Measurements from ENCODE around the gene RNF40. TPM values are rescaled to one million over a fixed set of nuclear protein-coding genes. Genes with fewer than 3 reads are reported as not detected.

RNF40 gene
- total RNA-seq, 4 donors from 2014 or later = 20.5 to 130 (median 86.0) TPM

GRCh38 chr16:30778549-30779244 is 16.6 kb downstream of the RNF40 start:
- H3K27ac ChIP-seq = no peak overlapping the region
- H3K4me1 ChIP-seq = peaks cover 0 to 6% of the 10 kb centered on the region in 2 donors
- intact Hi-C loops (cut with DNase I; ENCODE audit: low total_unique reads) = no loop called here

GRCh38 chr16:30779596-30779995 is 17.5 kb downstream of the RNF40 start:
- no peak for TF ChIP-seq POLR2A (IDR thresholded peaks at IDR 0.05)
- no peak for TF ChIP-seq CTCF (IDR thresholded peaks at IDR 0.05)
- Histone ChIP-seq H3K4me3 (no peak overlapping the region), H3K27me3 (no peaks in the 10 kb centered on the region), H3K27ac (no peak overlapping the region), H3K36me3 (no peaks in the 10 kb centered on the region), H3K4me1 (peaks cover 0 to 6% of the 10 kb centered on the region in 2 donors), H3K9me3 (no peaks in the 10 kb centered on the region)
- intact Hi-C loops (cut with DNase I; ENCODE audit: low total_unique reads) = no loop called here
- DNase-seq = no peak

More at GRCh38 chr16:30778549-30779244, 16.6 kb downstream of the RNF40 start:
- no peaks in the 10 kb centered on the region for H3K36me3 ChIP-seq
- no peaks in the 10 kb centered on the region for H3K27me3 ChIP-seq
- TF ChIP-seq CTCF (IDR thresholded peaks at IDR 0.05) = no peak
- TF ChIP-seq POLR2A (IDR thresholded peaks at IDR 0.05) = no peak
- H3K9me3 ChIP-seq = no peaks in the 10 kb centered on the region
- DNase-seq = no peak
- no peak overlapping the region for H3K4me3 ChIP-seq

GRCh38 chr16:30780021-30780420 is 17.9 kb downstream of the RNF40 start:
- intact Hi-C loops (cut with DNase I; ENCODE audit: low total_unique reads) = no loop called here
- Histone ChIP-seq H3K4me3 (no peak overlapping the region), H3K27ac (no peak overlapping the region), H3K4me1 (peaks cover 0 to 7% of the 10 kb centered on the region in 2 donors), H3K36me3 (no peaks in the 10 kb centered on the region), H3K27me3 (no peaks in the 10 kb centered on the region), H3K9me3 (no peaks in the 10 kb centered on the region)
- TF ChIP-seq POLR2A (IDR thresholded peaks at IDR 0.05) (no peak), CTCF (IDR thresholded peaks at IDR 0.05) (no peak)
- DNase-seq = no peak

GRCh38 chr16:30780549-30780948 is 18.4 kb downstream of the RNF40 start:
- Histone ChIP-seq H3K27me3 (no peaks in the 10 kb centered on the region), H3K36me3 (no peaks in the 10 kb centered on the region), H3K4me3 (no peak overlapping the region), H3K9me3 (no peaks in the 10 kb centered on the region), H3K27ac (no peak overlapping the region), H3K4me1 (peaks cover 3 to 12% of the 10 kb centered on the region in 2 donors)
- no peak for DNase-seq
- intact Hi-C loops (cut with DNase I; ENCODE audit: low total_unique reads) = no loop called here
- TF ChIP-seq CTCF (IDR thresholded peaks at IDR 0.05) (no peak), POLR2A (IDR thresholded peaks at IDR 0.05) (no peak)

GRCh38 chr16:30782486-30783279 is 20.6 kb downstream of the RNF40 start:
- Histone ChIP-seq H3K4me3 (no peak overlapping the region), H3K27ac (no peak overlapping the region), H3K36me3 (no peaks in the 10 kb centered on the region), H3K9me3 (no peaks in the 10 kb centered on the region), H3K4me1 (peaks cover 8 to 10% of the 10 kb centered on the region in 2 donors), H3K27me3 (no peaks in the 10 kb centered on the region)
- DNase-seq = no peak
- TF ChIP-seq POLR2A (IDR thresholded peaks at IDR 0.05) (no peak), CTCF (IDR thresholded peaks at IDR 0.05) (no peak)
- intact Hi-C loops (cut with DNase I; ENCODE audit: low total_unique reads) = no loop called here
